ENCODE measurements around the gene SORCS2.

Gene SORCS2

DNA sequence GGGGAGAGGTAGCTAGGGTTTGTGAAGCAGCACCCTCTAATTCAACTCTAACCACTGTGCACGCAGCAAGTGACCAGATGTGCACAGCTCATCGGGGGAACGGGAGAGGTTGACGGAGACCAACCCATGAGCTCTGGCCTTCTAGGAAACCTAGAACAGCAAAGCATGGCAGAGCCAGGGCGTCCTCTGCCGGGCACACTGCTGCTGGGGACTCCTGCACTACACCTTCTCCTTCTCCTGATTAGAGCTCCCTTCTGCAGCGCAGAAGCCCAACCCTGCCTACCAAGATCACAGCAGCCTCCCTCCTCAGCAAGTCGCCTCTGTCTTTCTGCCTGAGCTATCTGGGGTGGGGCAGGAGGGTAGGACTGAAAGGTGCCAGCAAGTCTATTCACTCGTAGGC is 494.7 kb downstream of the SORCS2 start:
- no peak for DNase-seq

DNA sequence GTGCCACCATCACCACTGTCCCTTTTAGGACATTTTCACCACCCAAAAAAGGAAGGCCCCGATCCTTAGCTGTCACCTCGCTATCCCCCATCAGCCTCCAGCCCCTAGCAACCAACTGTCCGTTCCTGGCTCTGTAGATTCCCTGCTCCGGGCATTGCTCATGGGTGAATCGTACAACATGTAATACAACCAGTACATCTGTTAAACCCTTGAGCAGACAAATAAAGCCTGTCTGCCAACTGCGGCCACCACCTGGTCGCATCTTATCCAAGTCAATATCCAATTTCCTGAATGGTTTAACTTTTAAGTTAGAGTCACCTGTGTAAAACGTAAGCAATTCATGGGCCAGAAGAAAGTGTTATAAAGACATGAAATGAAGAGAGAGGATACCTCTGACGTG is 495.5 kb downstream of the SORCS2 start:
- DNase-seq: no peak

DNA sequence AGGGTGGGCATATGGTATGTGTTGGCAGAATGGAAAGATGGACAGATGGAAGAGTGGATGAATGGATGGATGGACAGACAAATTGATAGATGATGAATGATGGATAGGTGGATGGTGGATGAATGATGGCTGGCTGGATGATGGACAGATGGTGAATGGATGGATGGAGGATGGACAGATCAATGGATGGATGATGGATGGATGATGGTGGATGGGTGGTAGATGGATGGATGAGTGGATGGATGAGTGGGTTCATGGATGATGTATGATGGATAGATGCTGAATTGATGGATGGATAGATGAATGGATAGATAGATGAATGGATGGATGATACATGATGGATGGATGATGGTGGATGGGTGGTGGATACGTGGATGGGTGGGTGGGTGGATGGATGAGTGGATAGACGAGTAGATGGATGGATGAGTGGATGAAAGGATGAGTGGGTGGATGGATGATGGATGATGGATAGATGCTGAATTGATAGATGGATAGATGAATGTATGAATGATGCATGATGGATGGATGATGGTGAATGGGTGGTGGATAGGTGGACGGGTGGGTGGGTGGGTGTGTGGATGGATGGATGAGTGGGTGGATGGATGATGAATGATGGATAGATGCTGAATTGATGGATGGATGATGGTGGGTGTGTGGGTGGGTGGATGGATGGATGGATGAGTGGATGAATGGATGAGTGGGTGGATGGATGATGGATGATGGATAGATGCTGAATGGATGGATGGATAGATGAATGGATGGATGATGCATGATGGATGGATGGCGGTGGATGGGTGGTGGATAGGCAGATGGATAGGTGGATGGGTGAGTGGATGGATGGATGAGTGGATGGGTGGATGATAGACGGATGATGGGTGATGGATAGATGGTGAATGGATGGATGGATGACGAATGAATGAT is 497.7 kb downstream of the SORCS2 start:
- no peak for DNase-seq

DNA sequence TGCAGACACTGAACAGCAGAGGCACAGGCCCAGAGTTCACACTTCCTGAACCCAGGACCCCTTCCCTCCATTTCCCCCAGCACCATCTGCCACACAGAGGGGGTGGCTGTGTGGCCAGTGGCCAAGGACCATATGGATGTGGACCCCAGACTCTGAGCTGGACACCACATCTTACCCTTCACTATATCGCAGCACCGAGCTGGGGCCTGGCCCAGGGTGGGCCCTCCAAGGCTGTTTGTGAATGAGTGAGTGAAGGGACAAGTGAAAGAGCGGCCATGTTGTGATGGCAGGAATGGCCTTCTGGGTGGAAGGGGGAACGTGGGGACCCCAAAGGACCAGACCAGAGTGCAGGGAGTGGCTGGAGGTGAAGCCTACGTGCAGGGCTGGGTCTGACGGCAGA is 498.7 kb downstream of the SORCS2 start:
- DNase-seq: no peak

DNA sequence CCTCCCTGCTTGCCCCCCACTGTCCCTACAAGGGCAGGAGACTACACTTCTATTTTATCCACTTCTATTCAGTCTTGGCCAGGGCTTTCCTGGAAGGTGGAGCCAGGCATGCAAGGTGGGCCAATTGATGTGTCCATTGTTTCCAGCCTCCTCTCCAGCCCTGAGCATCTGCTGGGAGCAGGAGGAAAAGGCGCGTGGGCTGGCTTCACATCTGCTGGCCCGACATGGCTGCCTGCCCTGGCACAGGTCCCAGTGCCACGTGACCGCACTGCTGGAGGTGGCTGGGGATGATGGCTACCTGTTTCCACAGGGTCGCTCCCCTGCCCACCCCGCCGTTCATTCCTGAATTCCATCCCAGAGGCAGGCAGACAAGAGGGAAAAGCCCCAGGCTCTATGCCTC is 499.6 kb downstream of the SORCS2 start:
- no peak for DNase-seq

DNA sequence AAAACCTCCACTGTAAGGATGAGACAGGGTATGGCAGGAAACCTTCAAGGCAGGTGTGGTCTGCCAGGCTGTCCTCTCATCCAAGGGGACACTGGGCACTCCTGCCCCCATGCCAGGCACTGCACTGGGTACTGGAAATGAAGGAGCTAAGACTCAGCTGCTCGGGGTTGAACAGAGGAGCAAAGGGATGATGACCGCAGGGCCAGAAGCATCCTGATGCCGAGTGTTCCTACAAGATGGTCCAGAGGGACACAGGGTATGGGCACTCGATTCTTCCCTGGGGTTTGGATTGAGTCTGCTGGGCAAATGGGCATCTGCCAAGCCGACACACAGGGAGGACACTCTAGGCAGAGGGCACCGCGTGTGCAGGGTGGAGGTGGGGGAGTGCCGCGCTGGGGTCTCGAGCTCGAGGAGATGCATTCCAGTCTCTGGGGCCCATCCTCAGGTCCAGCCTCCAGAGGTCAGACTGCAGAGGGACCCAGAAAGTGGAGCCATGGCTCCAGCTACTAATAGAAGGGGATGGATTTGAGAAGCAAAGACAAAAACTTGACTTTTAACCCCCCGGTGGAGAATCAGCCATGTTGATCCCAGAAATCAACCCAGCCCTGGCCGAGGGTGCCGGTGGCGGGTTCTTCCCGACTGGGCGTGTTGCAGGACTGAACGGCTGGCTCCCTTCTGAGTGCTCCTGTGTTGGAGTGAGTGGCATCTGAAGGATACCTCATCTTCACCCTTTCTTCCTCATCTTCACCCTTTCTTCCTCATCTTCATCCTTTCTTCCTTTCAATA is 500.3 kb downstream of the SORCS2 start:
- DNase-seq: no peak

DNA sequence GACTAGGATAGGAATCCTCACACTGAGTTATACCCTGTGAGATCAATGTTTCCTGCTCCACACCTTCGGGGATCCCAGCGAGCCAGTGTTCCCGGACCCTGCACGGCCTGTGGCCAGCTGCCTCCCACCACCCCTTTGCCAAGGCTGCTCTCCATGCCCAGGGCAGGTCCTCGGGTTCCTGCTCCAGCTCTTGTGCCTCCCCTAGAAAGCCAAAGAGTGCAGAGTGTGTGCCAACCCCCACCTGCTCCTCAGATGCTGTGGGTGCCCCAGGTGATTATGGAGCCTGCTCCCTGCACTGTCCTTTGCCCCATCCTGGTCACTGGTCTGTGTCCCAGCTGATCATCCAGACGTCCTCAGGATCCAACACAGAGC is 500.9 kb downstream of the SORCS2 start:
- no peak for DNase-seq

DNA sequence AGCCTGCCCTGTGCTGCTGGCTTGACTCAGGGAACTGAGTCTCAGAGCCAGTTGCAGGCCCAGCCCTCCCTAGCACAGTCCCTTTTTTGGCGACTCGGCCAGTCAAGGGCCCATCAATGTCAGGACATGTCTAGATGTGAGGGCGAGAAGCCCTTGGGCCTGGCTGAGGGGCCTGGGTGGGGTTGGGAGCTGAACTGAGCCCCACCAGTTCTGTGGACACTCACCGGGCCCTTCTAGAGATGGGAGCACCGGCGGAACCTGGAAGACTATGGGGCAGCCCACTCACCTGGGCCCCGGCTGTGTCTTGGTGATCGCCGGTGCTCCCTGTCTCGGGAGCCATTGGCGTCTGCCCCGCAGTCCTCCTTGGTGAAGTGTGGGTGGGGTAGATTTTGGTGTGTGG is 501.4 kb downstream of the SORCS2 start:
- no peak for DNase-seq

DNA sequence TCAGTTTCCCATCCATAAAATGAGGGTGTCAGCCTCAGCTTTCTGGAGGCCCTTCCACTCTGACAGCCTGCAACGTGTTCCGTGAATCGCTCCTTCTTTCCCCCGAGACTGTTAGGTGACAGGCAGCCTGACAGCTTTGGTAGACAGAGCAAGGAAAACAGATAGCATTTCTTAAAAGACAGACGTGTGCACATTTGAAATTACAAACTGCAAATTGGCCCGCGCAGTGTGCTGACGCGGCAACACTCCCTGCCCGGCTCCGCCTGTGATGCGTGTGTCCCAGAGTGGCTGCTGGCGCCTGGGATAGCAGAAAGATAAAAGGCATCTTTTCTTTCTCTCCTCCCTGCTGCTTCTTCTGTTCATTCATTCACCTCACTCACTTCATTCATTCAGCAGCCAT is 502.0 kb downstream of the SORCS2 start:
- DNase-seq: no peak

DNA sequence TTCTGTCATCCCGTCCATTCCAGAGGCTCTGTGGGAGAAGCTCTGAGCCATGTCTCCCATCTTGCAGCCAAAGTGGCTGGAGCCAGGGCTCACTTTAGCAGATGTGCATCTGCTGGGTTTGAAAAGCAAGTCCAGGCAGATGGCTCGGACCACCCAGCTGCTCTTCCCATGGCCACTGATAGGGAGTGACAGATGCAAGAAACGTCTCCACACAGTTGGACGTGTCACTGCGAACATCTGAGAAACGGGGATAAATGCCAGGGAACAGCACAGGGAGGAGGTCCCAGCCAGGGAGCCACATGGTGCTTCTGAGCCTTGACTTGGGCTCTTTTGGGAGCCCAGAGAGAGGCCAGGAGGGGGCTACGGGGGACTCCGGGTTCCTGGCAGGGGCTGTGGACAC is 505.0 kb downstream of the SORCS2 start:
- no peak for DNase-seq

DNA sequence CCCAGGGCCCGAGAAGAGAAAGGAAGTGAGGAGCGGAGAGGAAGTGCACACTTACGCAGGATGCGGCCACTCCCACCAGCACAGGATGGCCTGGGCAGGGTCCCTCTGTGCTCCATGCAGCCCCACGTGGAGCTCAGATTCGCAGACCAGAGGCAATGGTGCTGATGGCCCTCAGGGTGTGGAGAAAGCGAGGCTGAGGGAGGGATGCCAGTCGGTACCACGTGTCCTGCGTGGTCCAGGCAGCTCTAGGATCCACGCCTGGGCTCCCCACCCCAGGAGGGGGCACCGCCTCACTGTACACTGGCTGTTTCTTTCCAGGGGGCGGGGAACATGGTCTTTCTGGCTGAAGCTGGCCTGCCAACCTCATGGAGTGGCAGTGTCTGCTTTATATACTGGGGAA is 505.5 kb downstream of the SORCS2 start:
- DNase-seq: no peak

DNA sequence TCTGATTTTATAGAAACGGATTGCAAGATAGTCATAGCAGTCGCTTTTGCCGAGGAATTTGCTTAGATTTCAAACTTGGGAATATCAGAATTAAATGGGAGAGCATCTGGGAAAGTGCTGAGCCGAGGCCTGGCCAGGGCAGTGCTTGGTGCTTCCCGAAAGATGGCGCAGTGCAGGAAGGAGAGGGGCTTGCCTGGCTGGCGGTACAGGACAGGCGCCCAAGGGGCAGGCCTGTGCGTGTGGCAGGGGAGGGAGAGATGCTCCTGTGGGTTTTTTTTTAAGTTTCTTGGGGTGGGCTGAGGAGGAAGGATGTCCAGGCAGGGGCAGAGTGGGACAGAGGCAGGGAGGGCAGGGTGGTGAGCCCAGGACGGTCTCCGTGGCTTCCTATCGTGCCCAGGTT is 506.2 kb downstream of the SORCS2 start:
- DNase-seq: no peak

DNA sequence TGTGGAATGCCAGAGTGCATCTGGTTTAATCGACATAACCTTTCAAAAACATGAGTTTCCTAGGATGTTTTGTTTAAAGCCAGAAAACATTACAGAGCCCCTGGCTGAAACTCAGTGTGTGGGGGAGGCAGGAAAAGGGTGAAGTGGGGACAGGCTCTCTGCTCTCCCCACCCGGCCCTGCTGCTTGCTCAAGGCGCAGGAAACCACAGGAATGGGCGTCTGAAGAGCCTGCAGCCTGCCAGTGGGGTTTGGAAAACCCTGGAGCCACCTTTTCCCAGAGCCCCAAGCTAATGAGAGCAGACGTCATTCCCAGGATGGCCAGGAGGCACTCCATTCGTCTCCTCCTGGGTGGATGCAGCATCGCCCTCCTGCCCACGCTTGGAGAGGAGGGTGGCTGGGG is 506.7 kb downstream of the SORCS2 start:
- DNase-seq: no peak

DNA sequence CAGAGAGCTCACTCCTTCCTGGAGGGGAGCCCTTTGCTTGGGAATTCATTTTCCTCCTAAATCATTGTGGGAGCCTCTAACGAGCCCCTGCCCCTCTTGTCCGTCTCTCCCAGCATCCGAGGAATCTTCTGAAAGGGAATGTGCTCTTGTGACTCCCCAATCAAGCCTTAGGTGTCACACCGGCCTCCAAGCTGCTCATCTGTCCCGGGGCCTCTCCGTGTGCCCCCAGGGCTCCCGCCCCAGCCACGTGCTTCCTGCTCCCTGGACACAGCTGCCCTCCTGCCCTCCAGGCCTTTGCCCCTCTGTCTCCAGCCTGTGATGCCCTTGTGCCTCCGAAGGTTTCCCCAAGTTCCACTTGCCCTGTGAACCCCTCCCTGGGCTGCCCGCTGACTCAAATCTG is 507.5 kb downstream of the SORCS2 start:
- DNase-seq: no peak

DNA sequence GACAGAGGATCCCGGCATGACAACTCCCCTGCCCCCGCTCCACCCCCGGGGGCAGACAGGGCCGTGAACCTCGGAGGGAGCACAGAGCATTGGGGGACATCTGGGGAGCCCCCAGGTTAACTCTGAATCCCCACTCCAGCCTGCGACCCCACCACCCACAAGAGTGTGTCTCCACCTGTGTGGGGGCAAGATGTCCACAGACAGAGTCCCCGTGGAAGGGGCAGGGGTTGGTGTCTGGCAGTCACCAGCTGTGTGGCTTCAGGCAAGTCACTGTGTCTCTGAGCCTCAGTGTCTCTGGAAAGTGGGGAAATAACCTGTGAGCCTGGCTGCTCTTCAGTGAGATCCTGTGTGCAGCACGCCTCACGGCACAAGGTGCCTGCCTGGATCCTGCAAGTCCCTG is 508.3 kb downstream of the SORCS2 start:
- no peak for DNase-seq

DNA sequence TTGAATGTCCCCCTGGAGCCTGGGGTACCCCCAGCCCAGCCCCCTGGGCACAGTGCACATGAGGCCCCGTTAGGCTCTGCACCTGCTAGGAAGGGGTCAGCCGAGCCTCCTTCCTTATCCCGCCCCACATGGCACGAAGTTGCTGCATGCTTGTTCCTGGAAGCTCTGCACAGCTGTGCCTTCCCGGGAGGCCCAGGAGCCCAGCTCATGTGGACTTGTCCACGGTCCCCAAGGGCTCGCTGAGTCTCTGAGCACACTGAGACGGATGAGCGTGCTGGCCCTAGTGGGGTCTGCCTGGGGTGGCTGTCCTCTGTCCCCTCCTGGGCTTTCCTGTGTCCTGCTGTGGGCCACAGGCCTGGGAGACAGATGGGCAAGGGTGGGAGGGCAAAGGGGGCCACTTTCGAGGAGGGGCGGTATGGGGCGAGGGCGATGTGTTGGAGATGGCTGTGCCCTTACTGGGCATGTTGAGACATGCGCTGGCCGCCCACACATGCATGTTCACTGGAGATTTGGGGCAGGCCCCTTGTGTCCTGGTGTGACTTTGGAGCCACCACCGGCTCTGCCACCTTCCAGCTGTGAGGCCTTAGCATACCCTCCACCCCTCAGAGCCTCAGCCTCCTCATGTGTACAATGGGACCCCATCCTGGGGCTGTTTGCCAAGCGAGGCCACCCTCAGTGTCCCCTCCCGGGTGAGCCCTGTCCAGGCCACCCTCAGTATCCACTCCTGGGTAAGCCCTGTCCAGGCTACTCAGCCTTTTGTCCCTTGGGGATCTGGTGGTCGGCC is 509.7 kb downstream of the SORCS2 start:
- no peak for DNase-seq

DNA sequence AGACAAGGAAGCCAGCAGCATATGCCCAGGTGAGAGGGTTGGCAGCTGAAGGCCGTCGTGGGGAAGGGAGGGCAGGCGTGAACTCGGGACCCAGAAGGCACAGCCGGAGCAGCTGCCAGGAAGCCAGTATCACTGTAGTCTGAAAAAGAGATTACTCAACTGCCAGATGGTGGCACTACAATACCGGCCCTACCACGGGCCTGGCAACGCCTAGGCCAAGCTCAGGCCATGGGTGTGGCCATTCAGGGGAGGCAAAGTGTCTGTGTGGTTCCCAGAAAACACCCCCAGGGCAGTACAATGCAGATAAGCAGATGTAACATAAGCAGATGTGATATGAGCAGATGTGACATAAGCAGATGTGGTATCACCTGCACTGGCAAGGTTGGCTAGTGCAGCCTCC is 511.4 kb downstream of the SORCS2 start:
- no peak for DNase-seq

DNA sequence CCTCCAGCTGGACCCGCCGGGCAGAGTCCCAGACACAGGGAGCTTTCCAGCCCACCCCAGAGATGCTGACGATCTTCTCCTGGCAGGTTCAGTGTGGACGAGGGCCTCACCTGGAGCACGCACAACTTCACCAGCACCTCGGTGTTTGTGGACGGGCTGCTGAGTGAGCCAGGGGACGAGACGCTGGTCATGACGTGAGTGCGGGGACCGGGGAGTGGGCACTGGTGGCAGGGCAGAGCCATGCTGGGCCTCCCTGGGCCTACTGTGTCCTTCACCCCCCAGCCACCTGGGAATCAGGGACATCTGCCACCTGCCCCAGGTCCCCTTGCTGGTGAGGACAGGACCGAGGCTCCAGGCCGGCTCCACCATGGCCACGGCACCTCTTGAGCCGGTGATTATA is 511.8 kb downstream of the SORCS2 start:
- no peak for DNase-seq

DNA sequence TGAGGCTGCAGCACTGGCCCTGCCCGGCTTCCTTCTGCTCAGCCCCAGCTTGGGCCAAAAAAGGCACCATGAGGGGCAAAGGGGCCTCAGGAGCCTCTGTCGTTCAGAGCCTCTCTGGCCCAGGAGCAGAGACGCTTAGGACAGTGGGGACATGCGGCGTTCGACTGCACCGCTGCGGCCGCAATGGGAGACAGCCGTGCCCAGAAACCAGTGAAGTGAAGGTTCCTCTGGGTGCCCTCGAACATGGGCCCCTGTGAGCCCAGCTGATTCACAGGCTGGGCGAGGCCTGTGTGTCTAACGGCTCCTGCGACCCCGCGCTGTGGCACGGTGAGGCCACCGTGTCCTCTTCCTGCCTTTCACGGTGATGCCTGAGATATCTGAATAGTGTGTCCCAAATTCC is 512.3 kb downstream of the SORCS2 start:
- DNase-seq: no peak

DNA sequence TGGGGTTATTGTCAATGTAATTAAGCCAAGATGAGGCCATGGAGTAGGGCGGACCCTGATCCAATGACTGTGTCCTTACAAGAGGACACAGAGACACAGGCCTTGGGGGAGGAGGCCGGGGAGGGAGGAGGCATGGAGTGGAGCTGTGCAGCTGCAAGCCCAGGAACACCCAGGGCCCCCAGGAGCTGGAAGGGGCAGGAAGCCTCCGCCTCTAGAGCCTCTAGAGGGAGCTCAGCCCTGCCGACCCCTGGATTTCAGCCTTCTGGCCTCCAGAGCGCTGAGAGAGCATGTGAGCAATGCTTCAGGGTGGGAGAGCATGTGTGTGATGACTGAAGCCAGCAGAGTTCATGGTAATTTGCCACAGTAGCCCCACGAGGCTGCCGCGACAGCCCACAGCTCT is 512.7 kb downstream of the SORCS2 start:
- DNase-seq: no peak

DNA sequence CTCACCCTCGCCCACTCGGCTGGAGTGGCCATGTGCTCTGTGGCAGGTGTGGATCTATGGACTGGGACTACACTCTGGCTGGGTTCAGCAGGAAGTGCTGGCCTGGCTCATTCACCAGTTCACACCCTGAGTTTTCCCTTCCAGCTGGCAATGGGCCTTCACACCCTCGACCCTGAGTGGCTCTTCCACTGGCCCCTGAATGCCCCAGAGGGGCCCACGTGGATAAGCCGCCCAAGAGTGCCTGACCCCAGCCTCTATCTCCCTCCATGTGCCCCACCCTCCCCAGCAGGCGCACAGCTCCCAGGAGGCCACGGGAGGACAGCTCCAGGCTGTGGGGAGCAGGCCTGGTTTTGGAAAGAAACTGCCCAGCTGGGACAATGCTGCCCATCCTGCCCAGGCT is 513.3 kb downstream of the SORCS2 start:
- no peak for DNase-seq

DNA sequence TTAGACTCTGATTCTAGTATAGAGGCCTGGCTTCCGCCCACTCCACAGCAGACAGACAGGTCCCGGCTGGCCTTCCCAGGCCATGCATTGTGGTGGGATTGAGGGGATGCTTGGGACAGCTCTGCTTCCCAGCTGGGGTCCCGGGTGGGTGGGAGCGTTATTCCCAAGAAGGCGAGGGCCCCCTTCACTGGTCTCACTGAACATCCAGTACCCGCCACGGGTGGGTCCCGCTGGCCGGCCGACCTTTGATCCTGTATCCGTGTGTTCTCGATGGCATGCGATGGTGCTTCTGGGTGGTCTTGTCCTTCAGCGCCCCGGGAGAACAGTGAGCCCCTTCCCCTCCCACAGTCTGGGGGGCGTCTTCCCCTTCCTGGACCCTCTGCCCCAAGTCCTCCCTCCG is 515.9 kb downstream of the SORCS2 start:
- DNase-seq: no peak

DNA sequence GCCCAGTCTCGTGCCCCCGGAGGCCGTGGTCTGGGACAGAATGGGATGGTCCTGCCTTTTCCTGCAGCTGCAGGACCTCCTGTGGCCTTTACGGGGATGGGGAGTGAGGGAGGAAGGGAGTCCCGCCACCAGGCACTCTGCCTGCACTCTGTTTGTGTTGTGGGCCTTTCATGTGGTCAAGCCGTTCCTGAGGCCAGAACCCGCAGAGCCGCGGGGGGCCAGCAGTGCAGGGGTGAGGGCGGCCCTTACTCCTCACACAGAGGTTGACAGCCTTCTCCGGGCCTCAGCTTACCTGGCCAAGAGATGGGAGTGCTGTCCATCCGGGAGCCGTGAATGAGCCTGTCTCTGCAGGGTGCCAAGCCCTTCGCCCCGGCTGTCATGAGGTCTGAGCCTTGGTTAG is 516.6 kb downstream of the SORCS2 start:
- DNase-seq: no peak

DNA sequence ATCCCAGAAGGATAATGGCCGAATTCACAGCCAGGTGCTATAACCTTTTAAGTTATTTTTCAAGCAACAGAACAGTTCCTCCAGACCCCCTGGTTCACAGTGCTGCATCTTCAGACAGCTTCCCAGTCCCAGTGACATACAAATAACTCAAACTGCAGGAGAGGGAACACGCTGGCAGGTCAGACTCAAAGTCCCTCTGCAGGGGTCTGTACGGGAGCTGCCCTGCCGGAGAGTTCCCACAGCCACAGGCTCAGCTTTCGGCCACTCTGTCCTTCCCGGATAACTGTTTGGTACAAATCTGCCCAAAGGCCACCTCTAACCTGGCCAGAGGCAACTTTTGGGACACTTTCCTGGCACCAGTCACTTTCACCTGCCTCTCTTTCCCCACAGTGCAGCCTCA is 517.1 kb downstream of the SORCS2 start:
- DNase-seq: no peak

All from CD4-positive, alpha-beta T cell treated with Interferon gamma for 1 hour (primary cell).